ENCODE results near the gene IDI1. TPM values are rescaled to one million over a fixed set of nuclear protein-coding genes. Genes with fewer than 3 reads are reported as not detected.

Gene IDI1
- total and polyA plus RNA-seq, 2 of the 4 experiments (the other 2 are of a cell fraction) = 27.3 to 27.4 TPM

GRCh38 chr10:1041514-1041913 lies 7.4 kb downstream of the IDI1 start:
- H3K27ac ChIP-seq (ENCODE audit: insufficient read depth, low read length) = no peak overlapping the region
- dilution Hi-C loops (cut with HindIII; ENCODE audit: low sequenced_read_pairs, unreplicated experiment) = no loop called here
- H2BK15ac ChIP-seq (ENCODE audit: low read depth, low read length) = no peak overlapping the region
- H2BK120ac ChIP-seq (ENCODE audit: low read depth, low read length) = no peak overlapping the region
- H2AK5ac ChIP-seq (ENCODE audit: low read depth, low read length) = no peak overlapping the region
- no peak overlapping the region for H3K4ac ChIP-seq (ENCODE audit: low read depth, low read length)
- H2AK9ac ChIP-seq (replicated peaks; ENCODE audit: low read depth, low read length, poor library complexity) = no peak overlapping the region
- H3K23ac ChIP-seq (ENCODE audit: low read depth, low read length) = no peak overlapping the region
- no peak overlapping the region for H3K9ac ChIP-seq (ENCODE audit: low read depth, low read length)
- no peak overlapping the region for H3K18ac ChIP-seq (ENCODE audit: low read depth, low read length)
- DNase-seq = no peak
- ATAC-seq (ENCODE audit: low read depth) = no peak
- peaks cover 14% of the 10 kb centered on the region for H3K36me3 ChIP-seq (ENCODE audit: control insufficient read depth, insufficient read depth, low read length)
- H3K27me3 ChIP-seq (ENCODE audit: control insufficient read depth, insufficient read depth, low read length) = no peaks in the 10 kb centered on the region
- H3K4me3 ChIP-seq (ENCODE audit: insufficient read depth, low read depth, low read length) = no peak overlapping the region
- H3K4me2 ChIP-seq (ENCODE audit: low read depth, low read length) = no peak overlapping the region
- in situ Hi-C loops (cut with MboI; ENCODE audit: low sequenced_read_pairs) = no loop called here
- POLR2A ChIA-PET (ENCODE audit: unreplicated experiment) = no interaction called here
- intact Hi-C loops (cut with micrococcal nuclease) = no loop called here
- H4K8ac ChIP-seq (ENCODE audit: low read depth in 2 of 2, low read length in 2 of 2) = no peak overlapping the region
- H3K56ac ChIP-seq (ENCODE audit: extremely low read depth, insufficient read depth, low read length) = no peak overlapping the region
- no TSS peak for BruUV-seq (replicated peaks)
- H3K4me1 ChIP-seq (ENCODE audit: control insufficient read depth, insufficient read depth, low read length) = no peaks in the 10 kb centered on the region
- H3K9me3 ChIP-seq (ENCODE audit: control insufficient read depth, insufficient read depth, low read length) = no peaks in the 10 kb centered on the region
- no peak overlapping the region for H3K14ac ChIP-seq (replicated peaks; ENCODE audit: low read depth, low read length)
- TF ChIP-seq BHLHE40 (IDR thresholded peaks at IDR 0.05; ENCODE audit: low read depth, low read length) (no peak), MAZ (IDR thresholded peaks at IDR 0.05; ENCODE audit: borderline replicate concordance, low read depth, low read length) (no peak), RFX5 (IDR thresholded peaks at IDR 0.05; ENCODE audit: low read depth, low read length) (no peak)
- TF ChIP-seq, protein P1, sequence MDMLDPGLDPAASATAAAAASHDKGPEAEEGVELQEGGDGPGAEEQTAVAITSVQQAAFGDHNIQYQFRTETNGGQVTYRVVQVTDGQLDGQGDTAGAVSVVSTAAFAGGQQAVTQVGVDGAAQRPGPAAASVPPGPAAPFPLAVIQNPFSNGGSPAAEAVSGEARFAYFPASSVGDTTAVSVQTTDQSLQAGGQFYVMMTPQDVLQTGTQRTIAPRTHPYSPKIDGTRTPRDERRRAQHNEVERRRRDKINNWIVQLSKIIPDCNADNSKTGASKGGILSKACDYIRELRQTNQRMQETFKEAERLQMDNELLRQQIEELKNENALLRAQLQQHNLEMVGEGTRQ (IDR thresholded peaks at IDR 0.05; ENCODE audit: low read depth, low read length) = no peak
- peaks cover 20% of the 10 kb centered on the region; the same call in 1 of the 2 replicates for H4K20me1 ChIP-seq (ENCODE audit: insufficient read depth, low read length)
- H2BK5ac ChIP-seq (ENCODE audit: low read depth, low read length, poor library complexity, severe bottlenecking) = no peak overlapping the region
- H4K91ac ChIP-seq (ENCODE audit: insufficient read depth, low read depth, low read length) = no peak overlapping the region
- H2AFZ ChIP-seq (replicated peaks; ENCODE audit: low read length, poor library complexity) = no peak overlapping the region
- peaks cover 13 to 34% of the 10 kb centered on the region in 2 experiments for H3K79me1 ChIP-seq (ENCODE audit: low read depth in 1 of 2, low read length in 2 of 2)
- H2BK20ac ChIP-seq (ENCODE audit: low read depth, low read length) = no peak overlapping the region
- CTCF ChIA-PET = interaction anchor here (0.6 kb wide), 1 partner anchor 23 kb away, joined by 7 read pairs; no protein-coding TSS in a partner anchor
- H3K9me1 ChIP-seq (ENCODE audit: insufficient read depth, low read length) = peaks cover 5% of the 10 kb centered on the region; the same call in 1 of the 2 replicates
- WGBS, 2 experiments (ENCODE audit: extremely low coverage in 2 of 2, insufficient read length in 1 of 2) = no CpG with 5 or more reads among the region's 9 CpGs
- no peak overlapping the region for H4K5ac ChIP-seq (ENCODE audit: low read depth, low read length)
